SU-DHL-6 (cell line): ENCODE results near the gene MPHOSPH6.

Experiments used
- H2AFZ ChIP-seq: fragments of 200-600 bp; sonication (generic); 2 replicates; pipeline ENCODE4 v1.6.1; 2014; ENCODE audit warnings: low read depth, mild to moderate bottlenecking, moderate library complexity, mixed read lengths, antibody characterized with exemption, low read length; ENCODE audit not compliant: severe bottlenecking
- H3F3A ChIP-seq: fragments of 200-600 bp; shearing (Covaris generic); 2 replicates; pipeline ENCODE4 v1.6.0; 2016; ENCODE audit warnings: antibody characterized with exemption, mild to moderate bottlenecking; ENCODE audit not compliant: insufficient read depth
- H3K27ac ChIP-seq: fragments of 200-600 bp; sonication (generic); 2 replicates; pipeline ENCODE4 v1.5.1; 2016; ENCODE audit warnings: low read depth, mild to moderate bottlenecking, low read length, moderate library complexity, mixed read lengths
- H3K27me3 ChIP-seq: fragments of 200-600 bp; sonication (generic), shearing (Covaris generic); 2 replicates; pipeline ENCODE4 v1.6.0; 2014; ENCODE audit warnings: mild to moderate bottlenecking, low read length
- H3K36me3 ChIP-seq: fragments of 200-600 bp; sonication (generic); 2 replicates; pipeline ENCODE4 v1.6.1; 2014; ENCODE audit warnings: mild to moderate bottlenecking, low read length, mixed read lengths
- H3K4me2 ChIP-seq: fragments of 300-600, 200-600 bp; shearing (Covaris generic), sonication (generic); 2 replicates; pipeline ENCODE4 v1.6.0; 2014; ENCODE audit warnings: low read length, low read depth, mild to moderate bottlenecking; ENCODE audit not compliant: poor library complexity, severe bottlenecking
- H3K4me3 ChIP-seq: fragments of 200-600 bp; sonication (generic); 2 replicates; pipeline ENCODE4 v1.5.1; 2014; ENCODE audit warnings: antibody characterized with exemption, low read length, mild to moderate bottlenecking, mixed read lengths; ENCODE audit not compliant: insufficient read depth, poor library complexity, severe bottlenecking
- H3K79me2 ChIP-seq: fragments of 200-600 bp; sonication (generic); 2 replicates; pipeline ENCODE4 v1.6.1; 2014; ENCODE audit warnings: mild to moderate bottlenecking, low read length, moderate library complexity; ENCODE audit not compliant: insufficient read depth
- H3K9ac ChIP-seq: fragments of 200-600 bp; sonication (generic); 2 replicates; pipeline ENCODE4 v1.7.0; 2014; ENCODE audit warnings: mild to moderate bottlenecking, low read length
- H3K9me2 ChIP-seq: fragments of 200-600 bp; sonication (generic); replicated peaks from 2 replicates; pipeline ENCODE4 v1.6.1; 2014; ENCODE audit warnings: low read length; ENCODE audit not compliant: insufficient read depth
- H3K9me3 ChIP-seq: fragments of 200-600 bp; sonication (generic); 2 replicates; pipeline ENCODE4 v1.6.1; 2014; ENCODE audit warnings: low read length, mixed read lengths; ENCODE audit not compliant: insufficient read depth
- H4K20me1 ChIP-seq: fragments of 200-600 bp; sonication (generic); 2 replicates; pipeline ENCODE4 v1.6.1; 2014; ENCODE audit warnings: low read depth, mild to moderate bottlenecking, antibody characterized with exemption, low read length, moderate library complexity, mixed read lengths
- CTCF ChIP-seq: fragments of 200-600 bp; sonication (generic); IDR thresholded peaks from one replicate; pipeline ENCODE4 v1.5.1; 2017; ENCODE audit warnings: antibody characterized with exemption, mild to moderate bottlenecking, low read length, moderate library complexity; ENCODE audit not compliant: insufficient read depth, poor library complexity, severe bottlenecking
- EZH2phosphoT487 ChIP-seq: fragments of 200-600 bp; sonication (generic), shearing (Covaris generic); conservative IDR thresholded peaks from 2 replicates; pipeline ENCODE4 v1.6.1; 2018; ENCODE audit warnings: mild to moderate bottlenecking, antibody characterized with exemption, low read length, moderate library complexity, mixed read lengths

Gene MPHOSPH6

GRCh38 chr16:82129881-82130280, 40.1 kb downstream of the MPHOSPH6 start:
- H3K27me3 ChIP-seq, result no peaks in the 10 kb centered on the region
- H2AFZ ChIP-seq, result no peak overlapping the region
- no peaks in the 10 kb centered on the region for H3K36me3 ChIP-seq
- no peaks in the 10 kb centered on the region for H3K9me3 ChIP-seq
- no peaks in the 10 kb centered on the region for H3K79me2 ChIP-seq
- H3K9me2 ChIP-seq, result no peaks in the 10 kb centered on the region
- no peak overlapping the region for H3K9ac ChIP-seq
- H3K27ac ChIP-seq, result no peak overlapping the region
- no peaks in the 10 kb centered on the region for H3F3A ChIP-seq
- no peak overlapping the region for H3K4me2 ChIP-seq
- no peak overlapping the region for H3K4me3 ChIP-seq
- no peaks in the 10 kb centered on the region for H4K20me1 ChIP-seq
- TF ChIP-seq EZH2phosphoT487, result no peak
- no peak for TF ChIP-seq CTCF

- Histone ChIP-seq H3K36me3 (no peaks in the 10 kb centered on the region), H3F3A (no peaks in the 10 kb centered on the region), H3K9ac (no peak overlapping the region), H3K9me2 (no peaks in the 10 kb centered on the region), H4K20me1 (no peaks in the 10 kb centered on the region), H3K27ac (no peak overlapping the region), H2AFZ (no peak overlapping the region), H3K9me3 (no peaks in the 10 kb centered on the region), H3K79me2 (no peaks in the 10 kb centered on the region), H3K4me3 (no peak overlapping the region), H3K27me3 (no peaks in the 10 kb centered on the region), H3K4me2 (no peak overlapping the region)
- TF ChIP-seq EZH2phosphoT487 (no peak), CTCF (no peak)
Measured at GRCh38 chr16:82124651-82125050, 45.4 kb downstream of the MPHOSPH6 start.

- H3K79me2 ChIP-seq, result no peaks in the 10 kb centered on the region
- no peak overlapping the region for H3K9ac ChIP-seq
- H2AFZ ChIP-seq, result no peak overlapping the region
- no peak overlapping the region for H3K4me3 ChIP-seq
- H3K4me2 ChIP-seq, result no peak overlapping the region
- no peaks in the 10 kb centered on the region for H3K36me3 ChIP-seq
- H3F3A ChIP-seq, result no peaks in the 10 kb centered on the region
- no peak overlapping the region for H3K27ac ChIP-seq
- H4K20me1 ChIP-seq, result no peaks in the 10 kb centered on the region
- H3K27me3 ChIP-seq, result no peaks in the 10 kb centered on the region
- H3K9me2 ChIP-seq, result no peaks in the 10 kb centered on the region
- no peaks in the 10 kb centered on the region for H3K9me3 ChIP-seq
- TF ChIP-seq EZH2phosphoT487 (no peak), CTCF (no peak)
Measured at GRCh38 chr16:82119405-82119804, 50.6 kb downstream of the MPHOSPH6 start.

GRCh38 chr16:82118749-82119148, 51.3 kb downstream of the MPHOSPH6 start:
- H3K4me3 ChIP-seq, result no peak overlapping the region
- no peaks in the 10 kb centered on the region for H3F3A ChIP-seq
- H2AFZ ChIP-seq, result no peak overlapping the region
- no peak overlapping the region for H3K4me2 ChIP-seq
- no peak overlapping the region for H3K9ac ChIP-seq
- H3K9me3 ChIP-seq, result no peaks in the 10 kb centered on the region
- H3K9me2 ChIP-seq, result no peaks in the 10 kb centered on the region
- no peaks in the 10 kb centered on the region for H3K27me3 ChIP-seq
- H3K27ac ChIP-seq, result no peak overlapping the region
- no peaks in the 10 kb centered on the region for H3K36me3 ChIP-seq
- H3K79me2 ChIP-seq, result no peaks in the 10 kb centered on the region
- no peaks in the 10 kb centered on the region for H4K20me1 ChIP-seq
- TF ChIP-seq EZH2phosphoT487 (no peak), CTCF (no peak)
